Upper lobe of left lung (tissue), 6 donors: Measurements from ENCODE around the gene COL23A1. TPM values are rescaled to one million over a fixed set of nuclear protein-coding genes. Genes with fewer than 3 reads are reported as not detected.

Experiments used
- ATAC-seq, 2 donors: fragments of 200-7000 bp; cut with Tn5 transposase; one replicate each; pipeline ENCODE4 v1.9.1; 2022; ENCODE audit warnings: mild to moderate bottlenecking in 2 of 2, moderate library complexity in 2 of 2; ENCODE audit not compliant: low FRiP score in 2 of 2
- DNase-seq, 2 donors: peaks; one replicate each; pipeline ENCODE4 v3.0.0-alpha.2; 2019 to 2020
- H3K27ac ChIP-seq, 4 donors: fragments of 200-600 bp; sonication (generic); one replicate each; pipeline ENCODE4 v1.5.1; 2016 to 2019
- H3K27me3 ChIP-seq, 4 donors: fragments of 200-600 bp; sonication (generic); one replicate each; pipeline ENCODE4 v1.5.1; 2017 to 2019
- H3K36me3 ChIP-seq, 4 donors: fragments of 200-600 bp; sonication (generic); one replicate each; pipeline ENCODE4 v1.5.1; 2016 to 2019
- H3K4me1 ChIP-seq, 4 donors: fragments of 200-600 bp; sonication (generic); one replicate each; pipeline ENCODE4 v1.5.1; 2018 to 2019
- H3K4me3 ChIP-seq, 4 donors: fragments of 200-600 bp; sonication (generic); one replicate each; pipeline ENCODE4 v1.5.1; 2017 to 2019; ENCODE audit warnings: mild to moderate bottlenecking in 2 of 4, moderate library complexity in 1 of 4
- H3K9me3 ChIP-seq, 4 donors: fragments of 200-600 bp; sonication (generic); one replicate each; pipeline ENCODE4 v1.5.1; 2018 to 2019
- EP300 ChIP-seq, 4 donors: sonication (generic); formaldehyde crosslinking; IDR thresholded peaks; one replicate each; pipeline ENCODE4 v1.5.1; 2017; ENCODE audit warnings: antibody characterized with exemption in 4 of 4, control low read depth in 2 of 4
- POLR2A ChIP-seq, 4 donors: fragments of 450-650 bp; IDR thresholded peaks; one replicate each; pipeline ENCODE4 v1.5.1; 2016 to 2017; ENCODE audit warnings: antibody characterized with exemption in 4 of 4, mild to moderate bottlenecking in 2 of 4
- POLR2AphosphoS5 ChIP-seq, 2 donors: sonication (generic); formaldehyde crosslinking; IDR thresholded peaks; one replicate each; pipeline ENCODE4 v1.5.1; 2017; ENCODE audit warnings: antibody characterized with exemption in 2 of 2
- WGBS, 2 donors: methylation state at CpG; one replicate each; pipeline ENCODE4 v1.1.5; 2017 to 2018; 5-methylcytosine and 5-hydroxymethylcytosine counted together
- total RNA-seq, 6 donors: library from RNA; depleted of rRNA in 4 of 6; stranded (reverse); fragments of >200 nt in 4 of 6; gene quantifications; one replicate each; pipeline versions ENCODE4 v1.1.0 to v1.2.1, GENCODE V29; 2016 to 2021
- TF ChIP-seq, protein P1 (sequence below), 6 experiments: fragments of 450-650 bp in 4 of 6; fragments of 200-600 bp in 2 of 6; sonication (generic) in 2 of 6; IDR thresholded peaks; one replicate each; pipeline ENCODE4 v1.5.1; 2016 to 2019; ENCODE audit warnings: antibody characterized with exemption in 6 of 6
- donor health status: DM: no; HTN: no; CAD: no; lungs with moderate emphysema.
- donor health status: DM: no; HTN: yes; CAD: no; lungs with severe emphysema.

Gene COL23A1
- total RNA-seq, 6 donors from 2014 or later = 0.61 to 3.1 (median 1.5) TPM

DNA sequence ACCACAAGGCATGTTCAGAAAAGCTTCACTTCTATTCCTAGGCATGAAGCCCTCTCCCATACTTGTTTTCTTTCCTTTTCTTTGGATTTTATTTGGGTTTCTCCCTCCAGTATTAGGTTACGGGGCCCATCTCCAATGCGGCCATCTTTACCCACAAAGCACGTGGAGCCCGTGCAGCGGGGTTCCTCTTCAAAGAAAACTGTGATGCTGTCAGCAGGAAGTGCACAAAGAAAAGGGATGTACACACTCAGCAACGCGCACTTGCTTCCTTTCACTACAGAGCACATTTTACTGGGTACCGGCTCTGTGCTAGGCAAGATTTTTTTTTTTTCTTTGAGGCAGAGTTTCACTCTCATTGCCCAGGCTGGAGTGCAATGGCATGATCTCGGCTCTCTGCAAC, 106.6 kb downstream of the COL23A1 start:
- DNase-seq (peak in 1 of 2 donors; percentile 76), ATAC-seq (peak in 1 of 2 donors; percentile 70)
- Histone ChIP-seq H3K36me3 (no peaks in the 10 kb centered on the region), H3K27me3 (no peaks in the 10 kb centered on the region), H3K9me3 (no peaks in the 10 kb centered on the region), H3K4me1 (peaks cover 0 to 3% (median 0%) of the 10 kb centered on the region in 4 donors), H3K27ac (peak overlapping the region in 1 of 4 donors; percentile 35), H3K4me3 (no peak overlapping the region)
- TF ChIP-seq POLR2A (IDR thresholded peaks at IDR 0.05) (no peak), POLR2AphosphoS5 (IDR thresholded peaks at IDR 0.05) (no peak), EP300 (IDR thresholded peaks at IDR 0.05) (no peak)
- TF ChIP-seq, protein P1, sequence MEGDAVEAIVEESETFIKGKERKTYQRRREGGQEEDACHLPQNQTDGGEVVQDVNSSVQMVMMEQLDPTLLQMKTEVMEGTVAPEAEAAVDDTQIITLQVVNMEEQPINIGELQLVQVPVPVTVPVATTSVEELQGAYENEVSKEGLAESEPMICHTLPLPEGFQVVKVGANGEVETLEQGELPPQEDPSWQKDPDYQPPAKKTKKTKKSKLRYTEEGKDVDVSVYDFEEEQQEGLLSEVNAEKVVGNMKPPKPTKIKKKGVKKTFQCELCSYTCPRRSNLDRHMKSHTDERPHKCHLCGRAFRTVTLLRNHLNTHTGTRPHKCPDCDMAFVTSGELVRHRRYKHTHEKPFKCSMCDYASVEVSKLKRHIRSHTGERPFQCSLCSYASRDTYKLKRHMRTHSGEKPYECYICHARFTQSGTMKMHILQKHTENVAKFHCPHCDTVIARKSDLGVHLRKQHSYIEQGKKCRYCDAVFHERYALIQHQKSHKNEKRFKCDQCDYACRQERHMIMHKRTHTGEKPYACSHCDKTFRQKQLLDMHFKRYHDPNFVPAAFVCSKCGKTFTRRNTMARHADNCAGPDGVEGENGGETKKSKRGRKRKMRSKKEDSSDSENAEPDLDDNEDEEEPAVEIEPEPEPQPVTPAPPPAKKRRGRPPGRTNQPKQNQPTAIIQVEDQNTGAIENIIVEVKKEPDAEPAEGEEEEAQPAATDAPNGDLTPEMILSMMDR (IDR thresholded peaks at IDR 0.05) = no peak
- WGBS, 2 donors = 32 to 46% methylated on average over 9 of the region's 9 CpGs

DNA sequence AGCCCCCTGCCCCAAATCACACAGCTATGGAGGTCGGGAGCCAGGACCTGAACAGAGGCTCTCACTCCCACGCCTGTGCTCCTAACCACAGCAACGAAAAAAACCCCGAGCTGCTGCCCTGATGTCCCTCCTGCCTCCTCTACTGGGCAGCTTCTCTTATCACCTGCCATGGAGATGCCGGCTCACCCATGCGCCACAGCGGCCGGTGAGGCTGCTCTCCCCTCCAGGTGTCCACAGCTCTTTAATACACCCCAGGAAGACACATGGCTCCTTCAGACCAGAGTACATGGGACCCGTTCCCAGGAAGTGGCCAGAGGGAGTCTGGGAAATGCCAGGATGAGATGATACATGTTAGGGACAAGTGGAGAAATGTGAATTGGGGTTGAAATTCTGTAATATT, 110.9 kb downstream of the COL23A1 start:
- peaks cover 3 to 12% (median 7%) of the 10 kb centered on the region in 4 donors for H3K4me1 ChIP-seq
- no peaks in the 10 kb centered on the region for H3K27me3 ChIP-seq
- DNase-seq (peak in 1 of 2 donors; percentile 62), ATAC-seq (no peak)
- no peak overlapping the region for H3K27ac ChIP-seq
- H3K4me3 ChIP-seq = no peak overlapping the region
- no peak for TF ChIP-seq POLR2AphosphoS5 (IDR thresholded peaks at IDR 0.05)
- TF ChIP-seq POLR2A (IDR thresholded peaks at IDR 0.05) = no peak
- TF ChIP-seq EP300 (IDR thresholded peaks at IDR 0.05) = no peak
- TF ChIP-seq, protein P1 (IDR thresholded peaks at IDR 0.05) = no peak
- H3K9me3 ChIP-seq = no peaks in the 10 kb centered on the region
- no peaks in the 10 kb centered on the region for H3K36me3 ChIP-seq
- 89 to 94% methylated on average over 9 of the region's 9 CpGs for WGBS, 2 donors

DNA sequence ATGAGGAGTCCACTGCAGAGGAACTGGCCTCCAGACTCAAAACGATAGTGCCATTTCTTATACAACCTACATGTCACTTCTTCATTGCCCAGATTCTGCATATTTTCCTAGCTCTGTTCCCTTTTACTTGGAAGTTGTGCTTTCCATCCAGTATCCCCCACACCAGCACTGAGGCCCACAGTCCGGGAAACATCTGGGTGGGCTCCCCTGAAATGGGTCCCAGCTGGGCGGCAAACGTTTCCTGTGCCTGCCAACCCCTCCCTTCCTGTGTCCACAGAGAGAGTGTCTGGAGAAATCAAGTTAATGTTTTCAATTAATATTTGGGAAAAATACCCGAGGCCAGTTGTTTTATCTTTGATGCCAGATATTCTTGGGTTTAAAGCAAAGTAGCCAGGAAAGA, 111.8 kb downstream of the COL23A1 start:
- ATAC-seq (no peak), DNase-seq (no peak)
- Histone ChIP-seq H3K27me3 (no peaks in the 10 kb centered on the region), H3K36me3 (no peaks in the 10 kb centered on the region), H3K4me1 (peaks cover 3 to 12% (median 7%) of the 10 kb centered on the region in 4 donors), H3K4me3 (no peak overlapping the region), H3K27ac (no peak overlapping the region), H3K9me3 (no peaks in the 10 kb centered on the region)
- TF ChIP-seq, protein P1 (IDR thresholded peaks at IDR 0.05) = no peak
- TF ChIP-seq EP300 (IDR thresholded peaks at IDR 0.05) (no peak), POLR2A (IDR thresholded peaks at IDR 0.05) (no peak), POLR2AphosphoS5 (IDR thresholded peaks at IDR 0.05) (no peak)
- 30 to 43% methylated on average over 5 of the region's 5 CpGs for WGBS, 2 donors

DNA sequence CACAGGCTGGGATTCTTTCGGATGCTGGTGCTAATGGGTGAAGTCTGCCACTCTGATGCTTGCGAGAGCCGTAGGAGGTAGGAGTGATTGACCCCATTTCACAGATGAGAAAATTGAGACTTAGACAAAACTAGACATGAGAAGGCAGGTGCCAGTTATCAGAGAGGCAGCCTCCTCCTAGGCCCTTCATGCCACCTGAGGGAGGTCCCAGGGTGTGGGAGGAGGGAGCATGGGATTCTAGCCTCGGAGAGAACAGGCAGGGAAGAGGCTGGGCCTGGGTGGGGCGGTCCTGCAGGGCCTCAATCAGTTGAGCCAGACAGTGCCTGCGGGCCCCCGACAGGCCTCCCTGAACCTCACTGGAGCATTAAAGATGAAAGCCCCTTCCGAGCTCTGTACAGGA, 112.4 kb downstream of the COL23A1 start:
- Histone ChIP-seq H3K4me3 (no peak overlapping the region), H3K27ac (peak overlapping the region in 1 of 4 donors; percentile 42), H3K4me1 (peaks cover 3 to 12% (median 7%) of the 10 kb centered on the region in 4 donors), H3K9me3 (no peaks in the 10 kb centered on the region), H3K36me3 (no peaks in the 10 kb centered on the region), H3K27me3 (no peaks in the 10 kb centered on the region)
- TF ChIP-seq EP300 (IDR thresholded peaks at IDR 0.05) = no peak
- no peak for TF ChIP-seq POLR2AphosphoS5 (IDR thresholded peaks at IDR 0.05)
- TF ChIP-seq POLR2A (IDR thresholded peaks at IDR 0.05) = no peak
- TF ChIP-seq, protein P1 (IDR thresholded peaks at IDR 0.05) = no peak
- DNase-seq (no peak), ATAC-seq (peak in 1 of 2 donors; percentile 16)
- 59 to 72% methylated on average over 8 of the region's 8 CpGs for WGBS, 2 donors
